Hepatocyte (in vitro differentiated cells): ENCODE data around the gene FLAD1. TPM values are rescaled to one million over a fixed set of nuclear protein-coding genes. Genes with fewer than 3 reads are reported as not detected.

Experiments used
- DNase-seq: peaks from one replicate; pipeline ENCODE4 v3.0.0-alpha.2; 2016; ENCODE audit warnings: low spot score
- H2AFZ ChIP-seq: fragments of 200-600 bp; sonication (generic); 2 replicates; pipeline ENCODE4 v1.6.0; 2016; ENCODE audit warnings: antibody characterized with exemption, mild to moderate bottlenecking
- H3K27ac ChIP-seq: fragments of 200-600 bp; sonication (generic); 2 replicates; pipeline ENCODE4 v1.5.1; 2016; ENCODE audit warnings: mild to moderate bottlenecking
- H3K27me3 ChIP-seq: fragments of 200-600 bp; sonication (generic); 2 replicates; pipeline ENCODE4 v1.6.1; 2016
- H3K36me3 ChIP-seq: fragments of 200-600 bp; sonication (generic); replicated peaks from 2 replicates; pipeline ENCODE4 v1.5.1; 2016; ENCODE audit warnings: low read depth; ENCODE audit not compliant: insufficient read depth
- H3K4me1 ChIP-seq: fragments of 200-600 bp; sonication (generic); 2 replicates; pipeline ENCODE4 v1.5.1; 2016; ENCODE audit warnings: mild to moderate bottlenecking, moderate library complexity; ENCODE audit not compliant: insufficient read depth
- H3K4me2 ChIP-seq: fragments of 200-600 bp; sonication (generic); 2 replicates; pipeline ENCODE4 v1.6.0; 2016
- H3K4me3 ChIP-seq: fragments of 200-600 bp; sonication (generic); 2 replicates; pipeline ENCODE4 v1.5.1; 2016; ENCODE audit warnings: mild to moderate bottlenecking
- H3K79me2 ChIP-seq: fragments of 200-600 bp; sonication (generic); 2 replicates; pipeline ENCODE4 v1.6.0; 2017; ENCODE audit warnings: mild to moderate bottlenecking
- H3K9me2 ChIP-seq: fragments of 200-600 bp; sonication (generic); replicated peaks from 2 replicates; pipeline ENCODE4 v1.6.0; 2017; ENCODE audit warnings: mild to moderate bottlenecking; ENCODE audit not compliant: insufficient read depth
- H3K9me3 ChIP-seq: fragments of 200-600 bp; sonication (generic); 2 replicates; pipeline ENCODE4 v1.5.1; 2016; ENCODE audit warnings: low read depth, mild to moderate bottlenecking
- H4K20me1 ChIP-seq: fragments of 200-600 bp; sonication (generic); 2 replicates; pipeline ENCODE4 v1.6.0; 2016; ENCODE audit warnings: mild to moderate bottlenecking; ENCODE audit not compliant: insufficient read depth, poor library complexity, severe bottlenecking
- EZH2 ChIP-seq: fragments of 200-600 bp; sonication (generic); IDR thresholded peaks from 2 replicates; pipeline ENCODE4 v1.6.1; 2016; ENCODE audit warnings: antibody characterized with exemption, mild to moderate bottlenecking, borderline replicate concordance
- EZH2phosphoT487 ChIP-seq: fragments of 200-600 bp; sonication (generic); IDR thresholded peaks from one replicate; pipeline ENCODE4 v1.6.1; 2018; ENCODE audit warnings: antibody characterized with exemption, mild to moderate bottlenecking, low read depth, moderate library complexity; ENCODE audit not compliant: unreplicated experiment, severe bottlenecking
- WGBS: methylation state at CpG from one replicate; pipeline ENCODE4 v1.1.6; 2016; ENCODE audit warnings: low lambda C conversion rate; ENCODE audit errors: missing lambda C conversion rate; 5-methylcytosine and 5-hydroxymethylcytosine counted together
- polyA plus RNA-seq: library from polyadenylated mRNA; unstranded; fragments of >200 nt; fragmentation: Nextera tagmentation; extraction: Ambion mirVana; gene quantifications from 2 replicates; pipeline ENCODE4 v1.2.1, GENCODE V29; 2016
- total RNA-seq: library from RNA; depleted of rRNA; stranded (reverse); fragments of >200 nt; gene quantifications from 2 replicates; pipeline ENCODE4 v1.2.3, GENCODE V29; 2014
- TF ChIP-seq, protein P1 (sequence below): fragments of 200-600 bp; sonication (generic); IDR thresholded peaks from 2 replicates; pipeline ENCODE4 v1.5.1; 2016; ENCODE audit warnings: antibody characterized with exemption, mild to moderate bottlenecking; ENCODE audit not compliant: poor library complexity

FLAD1 gene
- total and polyA plus RNA-seq, 2 experiments from 2014 or later: 25.6 to 45.1 TPM

DNA sequence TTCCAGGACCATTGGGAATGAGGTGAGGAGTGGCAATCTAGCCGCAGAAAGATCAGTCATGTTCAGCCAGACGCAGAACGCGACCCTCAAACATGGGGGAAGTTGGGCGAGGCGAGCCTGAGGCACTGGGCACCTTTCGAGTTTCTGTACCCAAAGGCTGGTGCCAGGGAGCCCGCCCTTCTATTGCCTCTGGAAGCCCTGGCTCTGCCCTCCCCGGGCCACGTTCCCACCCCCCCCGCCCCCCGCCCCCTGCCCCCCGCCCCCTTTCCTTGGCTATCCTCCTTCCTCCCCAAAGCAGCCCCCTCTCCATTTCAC lies 17.2 kb downstream of the FLAD1 start:
- H3K36me3 ChIP-seq: no peaks in the 10 kb centered on the region
- DNase-seq: no peak
- H3K79me2 ChIP-seq: peaks cover 30% of the 10 kb centered on the region
- no peaks in the 10 kb centered on the region for H3K9me3 ChIP-seq
- peaks cover 10% of the 10 kb centered on the region for H4K20me1 ChIP-seq
- H3K9me2 ChIP-seq: no peaks in the 10 kb centered on the region
- H3K27ac ChIP-seq: peak overlapping the region; percentile 98
- TF ChIP-seq EZH2: no peak
- H3K4me3 ChIP-seq: peak overlapping the region; percentile 43
- no peak overlapping the region for H2AFZ ChIP-seq
- H3K27me3 ChIP-seq: no peaks in the 10 kb centered on the region
- WGBS: 2% methylated on average over 9 of the region's 13 CpGs
- H3K4me2 ChIP-seq: peak overlapping the region; percentile 92
- H3K4me1 ChIP-seq: peaks cover 11% of the 10 kb centered on the region

DNA sequence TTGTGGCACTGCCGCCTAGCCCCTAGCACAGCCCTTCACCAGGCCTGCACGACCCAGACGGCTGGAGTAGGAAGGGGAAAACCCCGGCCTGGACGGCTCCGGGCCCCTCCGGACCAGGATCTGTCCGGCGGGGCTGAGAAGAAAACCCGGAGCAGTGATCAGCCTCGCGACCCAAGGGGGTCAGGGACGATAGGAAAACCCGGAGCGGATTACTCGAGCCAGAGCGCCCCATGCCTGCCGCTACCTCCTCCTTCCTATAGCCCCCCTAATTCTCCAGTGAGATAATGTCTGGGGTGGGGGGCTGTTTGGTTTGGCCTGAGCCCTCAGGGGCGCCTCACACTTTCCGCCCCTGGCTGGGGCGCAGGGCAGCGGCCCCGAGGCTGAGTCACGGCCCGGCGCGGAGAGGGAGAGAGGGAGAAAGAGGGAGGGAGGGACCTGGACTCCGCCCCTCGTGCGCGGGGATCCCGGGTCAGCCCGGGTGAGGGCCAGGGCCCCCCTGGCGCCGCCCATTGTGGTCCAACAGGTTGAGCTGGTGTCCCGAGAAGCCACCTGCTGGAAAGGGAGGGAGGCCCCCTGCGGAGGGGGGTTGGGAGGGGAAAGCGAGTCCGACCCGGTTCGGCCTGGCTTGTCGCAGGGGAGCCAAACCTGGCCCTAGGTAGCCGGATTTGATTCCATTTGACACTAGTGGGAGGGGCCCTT lies 17.7 kb downstream of the FLAD1 start:
- WGBS: 2% methylated on average over 40 of the region's 43 CpGs
- H3K36me3 ChIP-seq: no peaks in the 10 kb centered on the region
- peaks cover 13% of the 10 kb centered on the region for H3K4me1 ChIP-seq
- H3K27me3 ChIP-seq: no peaks in the 10 kb centered on the region
- H3K4me3 ChIP-seq: peak overlapping the region; percentile 69
- peaks cover 10% of the 10 kb centered on the region for H4K20me1 ChIP-seq
- peak overlapping the region; percentile 51 for H2AFZ ChIP-seq
- H3K79me2 ChIP-seq: peaks cover 35% of the 10 kb centered on the region
- DNase-seq: peak; percentile 97
- TF ChIP-seq, protein P1, sequence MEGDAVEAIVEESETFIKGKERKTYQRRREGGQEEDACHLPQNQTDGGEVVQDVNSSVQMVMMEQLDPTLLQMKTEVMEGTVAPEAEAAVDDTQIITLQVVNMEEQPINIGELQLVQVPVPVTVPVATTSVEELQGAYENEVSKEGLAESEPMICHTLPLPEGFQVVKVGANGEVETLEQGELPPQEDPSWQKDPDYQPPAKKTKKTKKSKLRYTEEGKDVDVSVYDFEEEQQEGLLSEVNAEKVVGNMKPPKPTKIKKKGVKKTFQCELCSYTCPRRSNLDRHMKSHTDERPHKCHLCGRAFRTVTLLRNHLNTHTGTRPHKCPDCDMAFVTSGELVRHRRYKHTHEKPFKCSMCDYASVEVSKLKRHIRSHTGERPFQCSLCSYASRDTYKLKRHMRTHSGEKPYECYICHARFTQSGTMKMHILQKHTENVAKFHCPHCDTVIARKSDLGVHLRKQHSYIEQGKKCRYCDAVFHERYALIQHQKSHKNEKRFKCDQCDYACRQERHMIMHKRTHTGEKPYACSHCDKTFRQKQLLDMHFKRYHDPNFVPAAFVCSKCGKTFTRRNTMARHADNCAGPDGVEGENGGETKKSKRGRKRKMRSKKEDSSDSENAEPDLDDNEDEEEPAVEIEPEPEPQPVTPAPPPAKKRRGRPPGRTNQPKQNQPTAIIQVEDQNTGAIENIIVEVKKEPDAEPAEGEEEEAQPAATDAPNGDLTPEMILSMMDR: peak; percentile 2
- TF ChIP-seq EZH2phosphoT487 (no peak), EZH2 (peak; percentile 30)
- H3K27ac ChIP-seq: peak overlapping the region; percentile 98
- H3K9me3 ChIP-seq: no peaks in the 10 kb centered on the region
- H3K4me2 ChIP-seq: peak overlapping the region; percentile 92
- H3K9me2 ChIP-seq: no peaks in the 10 kb centered on the region

DNA sequence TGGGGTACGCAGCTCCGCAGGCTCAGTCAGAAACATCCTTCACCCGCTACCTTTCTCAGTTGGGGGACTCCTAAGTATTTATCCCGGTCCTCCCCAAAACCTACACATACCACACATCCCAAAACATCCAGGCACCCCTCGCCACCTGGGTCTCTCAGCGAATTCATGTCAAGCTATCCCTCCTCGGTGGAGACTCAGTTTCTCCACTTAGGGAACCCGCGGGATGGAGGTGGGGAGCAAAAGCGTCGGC lies 18.2 kb downstream of the FLAD1 start:
- H3K79me2 ChIP-seq: peaks cover 40% of the 10 kb centered on the region
- H3K9me3 ChIP-seq: no peaks in the 10 kb centered on the region
- H3K4me2 ChIP-seq: peak overlapping the region; percentile 92
- peak overlapping the region; percentile 51 for H2AFZ ChIP-seq
- no peak for DNase-seq
- no peaks in the 10 kb centered on the region for H3K36me3 ChIP-seq
- H3K27ac ChIP-seq: peak overlapping the region; percentile 98
- peaks cover 10% of the 10 kb centered on the region for H4K20me1 ChIP-seq
- WGBS: under 1% methylated on average over 11 of the region's 11 CpGs
- no peaks in the 10 kb centered on the region for H3K9me2 ChIP-seq
- H3K27me3 ChIP-seq: no peaks in the 10 kb centered on the region
- TF ChIP-seq, protein P1: no peak
- TF ChIP-seq EZH2 (no peak), EZH2phosphoT487 (no peak)
- peaks cover 17% of the 10 kb centered on the region for H3K4me1 ChIP-seq
- peak overlapping the region; percentile 69 for H3K4me3 ChIP-seq

DNA sequence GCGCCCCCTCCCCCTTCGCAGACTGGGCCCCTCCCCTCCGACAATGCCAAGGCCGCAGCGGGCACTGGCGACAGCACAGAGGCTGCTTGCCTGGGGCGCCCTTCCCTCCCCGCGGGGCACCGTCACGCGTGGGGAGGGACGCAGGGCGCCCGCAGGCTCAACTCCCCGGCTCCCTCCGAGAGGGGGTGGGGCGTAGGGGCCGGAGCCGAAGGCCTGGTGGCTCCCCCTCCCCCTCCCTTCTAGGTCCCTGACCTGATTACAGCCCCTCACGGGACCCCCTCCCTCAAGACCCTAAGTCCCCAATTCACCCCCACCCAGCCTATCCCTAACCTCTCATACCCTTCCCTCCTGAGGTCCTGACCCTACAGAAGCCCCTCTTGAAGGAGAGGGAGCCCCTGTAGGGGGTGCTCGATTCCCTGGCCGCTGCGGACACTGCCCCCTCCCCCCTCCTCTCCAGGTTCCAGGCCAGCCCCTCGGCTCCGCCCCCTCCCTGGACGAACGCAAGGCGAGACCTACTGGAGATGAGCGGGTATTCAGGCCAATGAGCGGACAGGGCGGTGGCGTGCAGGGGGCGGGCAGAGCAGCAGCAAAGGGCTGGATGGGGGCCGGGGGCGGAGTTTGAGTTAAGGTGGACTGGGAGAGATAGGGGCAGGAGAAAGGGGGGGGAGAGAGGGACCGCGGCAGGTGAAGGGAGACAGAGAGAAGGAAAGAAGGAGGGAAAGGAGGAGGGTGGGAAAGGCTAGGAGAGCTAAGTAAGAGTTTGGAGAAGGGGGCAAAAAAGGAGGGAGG lies 18.7 kb downstream of the FLAD1 start:
- Histone ChIP-seq H3K27ac (peak overlapping the region; percentile 98), H4K20me1 (peaks cover 10% of the 10 kb centered on the region), H3K4me1 (peaks cover 17% of the 10 kb centered on the region), H3K27me3 (no peaks in the 10 kb centered on the region), H3K4me3 (peak overlapping the region; percentile 69), H3K9me3 (no peaks in the 10 kb centered on the region), H3K4me2 (peak overlapping the region; percentile 95), H3K9me2 (no peaks in the 10 kb centered on the region), H2AFZ (peak overlapping the region; percentile 51), H3K79me2 (peaks cover 45% of the 10 kb centered on the region), H3K36me3 (no peaks in the 10 kb centered on the region)
- 0% methylated on average over 20 of the region's 38 CpGs for WGBS
- TF ChIP-seq EZH2phosphoT487 (no peak), EZH2 (no peak)
- TF ChIP-seq, protein P1: peak; percentile 57
- peak; percentile 99 for DNase-seq
